SK-N-SH (cell line): ENCODE results near the gene BCAS4. TPM values are rescaled to one million over a fixed set of nuclear protein-coding genes. Genes with fewer than 3 reads are reported as not detected.

Source experiments
- CTCF ChIA-PET: fragments of 300-600, 350-600 bp; formaldehyde crosslinking; extraction: SDS; loops from one replicate; lab custom pipeline; 2021; lab: Yijun Ruan, JAX
- POLR2A ChIA-PET: fragments of 350-600 bp; sonication (Branson Sonifier 250); formaldehyde crosslinking; extraction: SDS; loops from one replicate; lab custom pipeline; 2020; ENCODE audit warnings: antibody characterized with exemption, inconsistent platforms; lab: Yijun Ruan, JAX
- DNase-seq: peaks from one replicate; pipeline ENCODE4 v3.0.0; 2012
- H2AFZ ChIP-seq: fragments of 200-600 bp; sonication (generic); 2 replicates; pipeline ENCODE4 v1.8.1; 2016; ENCODE audit warnings: antibody characterized with exemption, mild to moderate bottlenecking, low read depth
- H3F3A ChIP-seq: fragments of 200-600 bp; sonication (generic); replicated peaks from 2 replicates; pipeline ENCODE3; 2016; ENCODE audit warnings: antibody characterized with exemption, mild to moderate bottlenecking; ENCODE audit not compliant: insufficient read depth
- H3K27ac ChIP-seq, 2 experiments: fragments of 200-500 bp in 1 of 2; fragments of 200-600 bp in 1 of 2; sonication (Bioruptor generic) in 1 of 2; sonication (generic), shearing (Covaris generic) in 1 of 2; 2 replicates each; pipeline versions ENCODE4 v1.5.1 to v1.6.1; 2014 to 2016; ENCODE audit warnings: low read depth in 2 of 2, inconsistent platforms in 1 of 2, low read length in 1 of 2, mild to moderate bottlenecking in 1 of 2, mixed read lengths in 1 of 2
- H3K27me3 ChIP-seq: fragments of 200-600 bp; sonication (generic), shearing (Covaris generic); 2 replicates; pipeline ENCODE4 v1.6.1; 2016; ENCODE audit warnings: mixed run types; ENCODE audit not compliant: insufficient read depth
- H3K36me3 ChIP-seq, 2 experiments: fragments of 200-500 bp in 1 of 2; fragments of 200-600 bp in 1 of 2; sonication (Bioruptor generic) in 1 of 2; sonication (generic) in 1 of 2; replicated peaks in 1 of 2; 2 replicates each; pipeline versions ENCODE3 to v1.5.1; 2014 to 2016; ENCODE audit warnings: low read length in 1 of 2, mild to moderate bottlenecking in 1 of 2; ENCODE audit not compliant: insufficient read depth in 2 of 2, control insufficient read depth in 1 of 2
- H3K4me1 ChIP-seq, 2 experiments: fragments of 200-500 bp in 1 of 2; fragments of 200-600 bp in 1 of 2; sonication (Bioruptor generic) in 1 of 2; sonication (generic), shearing (Covaris generic) in 1 of 2; 2 replicates each; pipeline versions ENCODE4 v1.5.1 to v1.6.1; 2014 to 2016; ENCODE audit warnings: low read depth in 1 of 2, low read length in 1 of 2, mixed run types in 1 of 2; ENCODE audit not compliant: insufficient read depth in 2 of 2, control insufficient read depth in 1 of 2
- H3K4me2 ChIP-seq: fragments of 200-600 bp; sonication (generic), shearing (Covaris generic); 2 replicates; pipeline ENCODE4 v1.6.1; 2017; ENCODE audit warnings: mixed run types
- H3K4me3 ChIP-seq, 2 experiments: fragments of 200-500 bp in 1 of 2; fragments of 200-600 bp in 1 of 2; sonication (Bioruptor generic) in 1 of 2; sonication (generic), shearing (Covaris generic) in 1 of 2; 2 replicates each; pipeline versions ENCODE4 v1.5.1 to v1.8.1; 2014 to 2016; ENCODE audit warnings: low read depth in 2 of 2, inconsistent platforms in 1 of 2, low read length in 1 of 2, mild to moderate bottlenecking in 1 of 2, mixed read lengths in 1 of 2, moderate library complexity in 1 of 2
- H3K79me2 ChIP-seq: fragments of 200-600 bp; sonication (generic); 2 replicates; pipeline ENCODE4 v1.8.1; 2017; ENCODE audit warnings: mild to moderate bottlenecking; ENCODE audit not compliant: insufficient read depth
- H3K9ac ChIP-seq: fragments of 200-600 bp; sonication (generic); 2 replicates; pipeline ENCODE4 v1.6.1; 2017; ENCODE audit warnings: mixed run types
- H3K9me2 ChIP-seq: fragments of 200-600 bp; sonication (generic); 2 replicates; pipeline ENCODE4 v1.6.1; 2017; ENCODE audit warnings: mixed run types
- H3K9me3 ChIP-seq: fragments of 200-600 bp; sonication (generic); 2 replicates; pipeline ENCODE4 v1.6.1; 2017; ENCODE audit warnings: mixed run types, mild to moderate bottlenecking, moderate library complexity
- H4K20me1 ChIP-seq: fragments of 200-600 bp; sonication (generic); 2 replicates; pipeline ENCODE4 v1.6.1; 2017; ENCODE audit warnings: mild to moderate bottlenecking, mixed run types; ENCODE audit not compliant: insufficient read depth
- EZH2phosphoT487 ChIP-seq: fragments of 200-600 bp; sonication (generic); IDR thresholded peaks from 2 replicates; pipeline ENCODE4 v1.6.1; 2017; ENCODE audit warnings: low read depth, mixed run types, mild to moderate bottlenecking, antibody characterized with exemption, moderate library complexity, borderline replicate concordance
- FOSL2 ChIP-seq: IDR thresholded peaks from 2 replicates; pipeline ENCODE4 v1.4.0; 2012; ENCODE audit warnings: low read depth, mild to moderate bottlenecking, moderate library complexity, borderline replicate concordance
- JUND ChIP-seq: IDR thresholded peaks from 2 replicates; pipeline ENCODE4 v1.4.0; 2012
- MEF2A ChIP-seq: IDR thresholded peaks from 2 replicates; pipeline ENCODE4 v1.4.0; 2012; ENCODE audit warnings: low read depth, borderline replicate concordance
- MXI1 ChIP-seq: IDR thresholded peaks from 2 replicates; pipeline ENCODE4 v1.6.1; 2012; ENCODE audit warnings: mild to moderate bottlenecking, low read depth, low read length, improper control_type of control experiment
- NRF1 ChIP-seq: IDR thresholded peaks from 2 replicates; pipeline ENCODE4 v1.6.1; 2012; ENCODE audit warnings: low read depth, mild to moderate bottlenecking, low read length
- RFX5 ChIP-seq: IDR thresholded peaks from 2 replicates; pipeline ENCODE4 v1.6.1; 2012; ENCODE audit warnings: mild to moderate bottlenecking, improper control_type of control experiment, low read length
- SIN3A ChIP-seq: IDR thresholded peaks from 2 replicates; pipeline ENCODE4 v1.6.1; 2012; ENCODE audit warnings: low read depth, mild to moderate bottlenecking, low read length, moderate library complexity, borderline replicate concordance
- TCF12 ChIP-seq: IDR thresholded peaks from 2 replicates; pipeline ENCODE4 v1.4.0; 2012
- WGBS: methylation state at CpG from one replicate; pipeline ENCODE4 v1.1.6; 2017; ENCODE audit warnings: low lambda C conversion rate; 5-methylcytosine and 5-hydroxymethylcytosine counted together
- polyA plus RNA-seq, 3 experiments: library from polyadenylated mRNA; depleted of rRNA; stranded (reverse); fragments of >200 nt; gene quantifications; 2 replicates each; pipeline ENCODE4 v1.2.3, GENCODE V29; 2012
- TF ChIP-seq, protein P1 (sequence below): fragments of 150-350 bp; IDR thresholded peaks from 2 replicates; pipeline ENCODE4 v1.6.1; 2017; ENCODE audit warnings: antibody characterized with exemption, low read length, low read depth, borderline replicate concordance
- TF ChIP-seq, protein P2 (sequence below): IDR thresholded peaks from 2 replicates; pipeline ENCODE4 v1.6.1; 2012; ENCODE audit warnings: mild to moderate bottlenecking, low read depth, low read length, moderate library complexity
- TF ChIP-seq, protein P3 (sequence below): IDR thresholded peaks from 2 replicates; pipeline ENCODE4 v1.4.0; 2012; ENCODE audit warnings: low read depth
- TF ChIP-seq, protein P4 (sequence below): IDR thresholded peaks from 2 replicates; pipeline ENCODE4; 2012

Gene BCAS4
- polyA plus RNA-seq, 1 of the 3 experiments (the other 2 are of a cell fraction) = 43.8 TPM

- no peaks in the 10 kb centered on the region for H3K9me3 ChIP-seq
- WGBS = 92% methylated on average over 11 of the region's 13 CpGs
- H4K20me1 ChIP-seq = no peaks in the 10 kb centered on the region
- no peak for TF ChIP-seq FOSL2
- no peak for TF ChIP-seq SIN3A
- TF ChIP-seq, protein P1, sequence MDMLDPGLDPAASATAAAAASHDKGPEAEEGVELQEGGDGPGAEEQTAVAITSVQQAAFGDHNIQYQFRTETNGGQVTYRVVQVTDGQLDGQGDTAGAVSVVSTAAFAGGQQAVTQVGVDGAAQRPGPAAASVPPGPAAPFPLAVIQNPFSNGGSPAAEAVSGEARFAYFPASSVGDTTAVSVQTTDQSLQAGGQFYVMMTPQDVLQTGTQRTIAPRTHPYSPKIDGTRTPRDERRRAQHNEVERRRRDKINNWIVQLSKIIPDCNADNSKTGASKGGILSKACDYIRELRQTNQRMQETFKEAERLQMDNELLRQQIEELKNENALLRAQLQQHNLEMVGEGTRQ = no peak
- no peak for TF ChIP-seq NRF1
- no peak for TF ChIP-seq EZH2phosphoT487
- no peak for TF ChIP-seq TCF12
- TF ChIP-seq RFX5 = no peak
- no peak for TF ChIP-seq MXI1
- no peak for TF ChIP-seq MEF2A
- TF ChIP-seq JUND = no peak
- TF ChIP-seq, protein P2, sequence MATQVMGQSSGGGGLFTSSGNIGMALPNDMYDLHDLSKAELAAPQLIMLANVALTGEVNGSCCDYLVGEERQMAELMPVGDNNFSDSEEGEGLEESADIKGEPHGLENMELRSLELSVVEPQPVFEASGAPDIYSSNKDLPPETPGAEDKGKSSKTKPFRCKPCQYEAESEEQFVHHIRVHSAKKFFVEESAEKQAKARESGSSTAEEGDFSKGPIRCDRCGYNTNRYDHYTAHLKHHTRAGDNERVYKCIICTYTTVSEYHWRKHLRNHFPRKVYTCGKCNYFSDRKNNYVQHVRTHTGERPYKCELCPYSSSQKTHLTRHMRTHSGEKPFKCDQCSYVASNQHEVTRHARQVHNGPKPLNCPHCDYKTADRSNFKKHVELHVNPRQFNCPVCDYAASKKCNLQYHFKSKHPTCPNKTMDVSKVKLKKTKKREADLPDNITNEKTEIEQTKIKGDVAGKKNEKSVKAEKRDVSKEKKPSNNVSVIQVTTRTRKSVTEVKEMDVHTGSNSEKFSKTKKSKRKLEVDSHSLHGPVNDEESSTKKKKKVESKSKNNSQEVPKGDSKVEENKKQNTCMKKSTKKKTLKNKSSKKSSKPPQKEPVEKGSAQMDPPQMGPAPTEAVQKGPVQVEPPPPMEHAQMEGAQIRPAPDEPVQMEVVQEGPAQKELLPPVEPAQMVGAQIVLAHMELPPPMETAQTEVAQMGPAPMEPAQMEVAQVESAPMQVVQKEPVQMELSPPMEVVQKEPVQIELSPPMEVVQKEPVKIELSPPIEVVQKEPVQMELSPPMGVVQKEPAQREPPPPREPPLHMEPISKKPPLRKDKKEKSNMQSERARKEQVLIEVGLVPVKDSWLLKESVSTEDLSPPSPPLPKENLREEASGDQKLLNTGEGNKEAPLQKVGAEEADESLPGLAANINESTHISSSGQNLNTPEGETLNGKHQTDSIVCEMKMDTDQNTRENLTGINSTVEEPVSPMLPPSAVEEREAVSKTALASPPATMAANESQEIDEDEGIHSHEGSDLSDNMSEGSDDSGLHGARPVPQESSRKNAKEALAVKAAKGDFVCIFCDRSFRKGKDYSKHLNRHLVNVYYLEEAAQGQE = no peak
- TF ChIP-seq, protein P3, sequence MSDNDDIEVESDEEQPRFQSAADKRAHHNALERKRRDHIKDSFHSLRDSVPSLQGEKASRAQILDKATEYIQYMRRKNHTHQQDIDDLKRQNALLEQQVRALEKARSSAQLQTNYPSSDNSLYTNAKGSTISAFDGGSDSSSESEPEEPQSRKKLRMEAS = no peak
- TF ChIP-seq, protein P4, sequence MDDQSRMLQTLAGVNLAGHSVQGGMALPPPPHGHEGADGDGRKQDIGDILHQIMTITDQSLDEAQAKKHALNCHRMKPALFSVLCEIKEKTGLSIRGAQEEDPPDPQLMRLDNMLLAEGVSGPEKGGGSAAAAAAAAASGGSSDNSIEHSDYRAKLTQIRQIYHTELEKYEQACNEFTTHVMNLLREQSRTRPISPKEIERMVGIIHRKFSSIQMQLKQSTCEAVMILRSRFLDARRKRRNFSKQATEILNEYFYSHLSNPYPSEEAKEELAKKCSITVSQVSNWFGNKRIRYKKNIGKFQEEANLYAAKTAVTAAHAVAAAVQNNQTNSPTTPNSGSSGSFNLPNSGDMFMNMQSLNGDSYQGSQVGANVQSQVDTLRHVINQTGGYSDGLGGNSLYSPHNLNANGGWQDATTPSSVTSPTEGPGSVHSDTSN = no peak
- TF ChIP-seq, all 33 proteins: peak for 0
- H3K4me2 ChIP-seq = no peak overlapping the region
- H3K9me2 ChIP-seq = no peaks in the 10 kb centered on the region
- H3K4me1 ChIP-seq = peaks cover 3 to 7% of the 10 kb centered on the region in 2 experiments; a peak in 3 of 4 replicates
- no peaks in the 10 kb centered on the region for H3K79me2 ChIP-seq
- no peak overlapping the region for H2AFZ ChIP-seq
- ChIA-PET CTCF (interaction anchor here (1.7 kb wide), 1 partner anchor 34 kb away, joined by 5 read pairs; the partner anchor contains the start of gene BCAS4), POLR2A (no interaction called here)
- H3K36me3 ChIP-seq = peaks cover 0 to 3% of the 10 kb centered on the region in 2 experiments
- no peak overlapping the region for H3K27ac ChIP-seq
- H3K9ac ChIP-seq = no peak overlapping the region
- no peak for DNase-seq
- H3K4me3 ChIP-seq = no peak overlapping the region
- H3K27me3 ChIP-seq = no peaks in the 10 kb centered on the region
- H3F3A ChIP-seq = peaks cover 9% of the 10 kb centered on the region
These were observed 33.7 kb downstream of the BCAS4 start for GRCh38 chr20:50828363-50829136.
